Hepatocyte (in vitro differentiated cells): ENCODE data around the gene XXYLT1.

Experiments used
- EZH2phosphoT487 ChIP-seq: fragments of 200-600 bp; sonication (generic); IDR thresholded peaks from one replicate; pipeline ENCODE4 v1.6.1; 2018; ENCODE audit warnings: antibody characterized with exemption, mild to moderate bottlenecking, low read depth, moderate library complexity; ENCODE audit not compliant: unreplicated experiment, severe bottlenecking
- TF ChIP-seq, protein P1 (sequence below): fragments of 200-600 bp; sonication (generic); IDR thresholded peaks from 2 replicates; pipeline ENCODE4 v1.5.1; 2016; ENCODE audit warnings: antibody characterized with exemption, mild to moderate bottlenecking; ENCODE audit not compliant: poor library complexity

DNA sequence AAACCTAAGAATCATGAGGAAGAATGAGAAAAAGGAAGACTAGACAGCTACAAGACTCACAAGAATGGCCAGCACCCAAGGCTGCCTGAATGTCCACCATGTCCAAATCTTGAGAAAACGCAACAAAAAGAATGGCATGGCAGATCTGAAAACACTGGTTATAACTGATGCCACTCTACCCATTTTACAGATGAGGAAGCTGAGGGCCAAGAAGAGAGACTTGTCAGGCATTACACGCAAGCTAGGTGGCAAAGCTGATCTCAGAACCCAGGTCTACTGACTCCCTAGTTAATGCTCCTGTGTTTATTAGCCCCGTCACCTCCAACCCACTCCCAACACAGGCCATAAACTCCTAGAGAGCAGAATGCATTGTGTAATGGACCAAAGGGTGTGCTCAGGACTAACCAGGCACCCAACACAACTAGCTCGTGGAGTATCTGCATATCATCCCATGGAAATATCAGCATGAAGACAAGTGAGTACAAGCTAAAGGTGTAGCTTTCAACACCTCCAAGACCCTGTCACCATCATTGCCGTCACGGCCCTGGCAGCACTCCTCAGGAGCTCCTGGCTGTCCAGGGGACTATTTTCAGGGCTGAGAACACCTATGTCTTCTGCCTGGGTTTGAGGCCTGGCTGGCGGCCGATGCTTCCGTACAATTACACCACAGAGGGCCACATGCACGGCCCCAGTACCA is 111.7 kb downstream of the XXYLT1 start:
- TF ChIP-seq EZH2phosphoT487: no peak
- TF ChIP-seq, protein P1, sequence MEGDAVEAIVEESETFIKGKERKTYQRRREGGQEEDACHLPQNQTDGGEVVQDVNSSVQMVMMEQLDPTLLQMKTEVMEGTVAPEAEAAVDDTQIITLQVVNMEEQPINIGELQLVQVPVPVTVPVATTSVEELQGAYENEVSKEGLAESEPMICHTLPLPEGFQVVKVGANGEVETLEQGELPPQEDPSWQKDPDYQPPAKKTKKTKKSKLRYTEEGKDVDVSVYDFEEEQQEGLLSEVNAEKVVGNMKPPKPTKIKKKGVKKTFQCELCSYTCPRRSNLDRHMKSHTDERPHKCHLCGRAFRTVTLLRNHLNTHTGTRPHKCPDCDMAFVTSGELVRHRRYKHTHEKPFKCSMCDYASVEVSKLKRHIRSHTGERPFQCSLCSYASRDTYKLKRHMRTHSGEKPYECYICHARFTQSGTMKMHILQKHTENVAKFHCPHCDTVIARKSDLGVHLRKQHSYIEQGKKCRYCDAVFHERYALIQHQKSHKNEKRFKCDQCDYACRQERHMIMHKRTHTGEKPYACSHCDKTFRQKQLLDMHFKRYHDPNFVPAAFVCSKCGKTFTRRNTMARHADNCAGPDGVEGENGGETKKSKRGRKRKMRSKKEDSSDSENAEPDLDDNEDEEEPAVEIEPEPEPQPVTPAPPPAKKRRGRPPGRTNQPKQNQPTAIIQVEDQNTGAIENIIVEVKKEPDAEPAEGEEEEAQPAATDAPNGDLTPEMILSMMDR: no peak
